Skeletal muscle satellite cell (primary cell): ENCODE results near the gene CHCHD6.

Experiments used
- H3K27me3 ChIP-seq: 2 replicates; pipeline ENCODE4 v1.7.0; 2013; ENCODE audit warnings: low read length; ENCODE audit not compliant: control insufficient read depth, insufficient read depth
- H3K36me3 ChIP-seq: 2 replicates; pipeline ENCODE4 v1.7.0; 2013; ENCODE audit warnings: mild to moderate bottlenecking, control low read depth, low read length; ENCODE audit not compliant: insufficient read depth
- H3K4me1 ChIP-seq: 2 replicates; pipeline ENCODE4 v1.7.0; 2013; ENCODE audit warnings: low read length; ENCODE audit not compliant: control insufficient read depth, insufficient read depth
- H3K4me2 ChIP-seq: 2 replicates; pipeline ENCODE4 v1.7.0; 2013; ENCODE audit warnings: mild to moderate bottlenecking, low read length
- H3K4me3 ChIP-seq: 2 replicates; pipeline ENCODE4 v1.7.0; 2013; ENCODE audit warnings: low read length
- H3K9ac ChIP-seq: 2 replicates; pipeline ENCODE4 v1.7.0; 2013; ENCODE audit warnings: mild to moderate bottlenecking, low read depth, low read length, moderate library complexity
- H3K9me3 ChIP-seq: replicated peaks from 2 replicates; pipeline ENCODE4 v1.7.0; 2013; ENCODE audit warnings: mild to moderate bottlenecking, control low read depth, low read length

The CHCHD6 gene

DNA sequence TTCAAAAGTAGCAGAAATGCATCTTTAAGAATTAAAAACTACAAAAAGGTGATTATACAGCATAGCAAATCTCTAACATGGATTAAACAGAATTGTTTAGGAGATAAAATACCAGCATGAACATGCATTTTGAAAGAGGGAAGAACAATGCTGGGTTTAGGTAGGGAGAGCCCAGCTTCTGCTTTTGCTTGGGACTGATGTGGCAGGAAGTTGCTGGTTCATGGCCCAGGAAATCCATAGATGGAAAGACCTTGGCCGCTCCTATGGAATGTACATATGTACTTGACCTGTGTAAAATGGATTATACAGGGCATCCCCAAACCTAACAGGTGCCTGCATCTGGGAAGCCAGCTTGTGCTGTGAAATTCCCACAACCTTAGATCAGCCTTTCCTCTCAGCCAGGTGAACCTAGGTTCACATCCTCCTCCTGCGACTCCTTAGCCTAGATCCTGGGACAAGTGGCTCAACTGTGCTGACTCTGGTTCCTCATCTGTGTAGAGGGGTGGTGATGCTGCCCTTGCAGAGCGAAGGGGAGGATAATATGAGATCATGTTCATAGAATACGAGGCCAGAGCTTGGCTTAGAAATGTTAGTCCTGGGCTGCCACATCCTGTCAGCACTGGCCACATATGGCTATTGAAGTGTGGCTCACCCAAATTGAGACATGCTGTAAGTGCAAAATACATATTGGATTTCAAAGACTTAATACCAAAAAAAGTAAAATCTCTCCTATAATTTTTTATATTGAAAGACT is 231.9 kb downstream of the CHCHD6 start:
- no peaks in the 10 kb centered on the region for H3K36me3 ChIP-seq
- no peaks in the 10 kb centered on the region for H3K27me3 ChIP-seq
- no peak overlapping the region for H3K9ac ChIP-seq
- no peak overlapping the region for H3K4me3 ChIP-seq
- H3K4me2 ChIP-seq, result no peak overlapping the region
- peaks cover 21% of the 10 kb centered on the region for H3K4me1 ChIP-seq
- no peaks in the 10 kb centered on the region for H3K9me3 ChIP-seq

DNA sequence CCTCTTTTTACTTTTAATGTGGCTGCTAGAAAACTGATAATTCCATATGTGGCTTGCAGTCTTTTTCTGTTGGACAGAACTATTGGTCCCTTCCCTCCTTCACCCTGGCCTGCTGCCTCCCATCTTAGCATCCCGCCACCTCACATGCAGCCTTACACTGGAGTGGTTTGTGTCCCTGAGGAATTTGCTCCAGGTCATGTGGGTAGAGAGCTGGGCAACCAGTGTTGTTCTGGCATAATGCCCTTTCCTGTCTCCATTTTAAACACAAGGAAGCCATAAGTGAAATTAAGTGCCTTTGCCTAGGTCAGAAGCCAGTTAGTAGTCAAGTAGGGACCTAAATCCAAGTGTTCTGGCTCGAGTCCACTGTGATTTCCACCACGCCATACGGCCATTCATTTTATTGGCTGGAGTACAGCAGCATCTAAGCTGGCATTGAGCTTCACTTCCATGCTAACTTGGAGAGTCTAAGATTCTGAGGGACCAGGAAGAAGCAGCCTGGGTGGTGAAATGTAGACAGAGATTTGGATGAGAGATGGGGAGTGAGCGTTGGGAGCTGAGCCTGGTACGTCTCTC is 232.9 kb downstream of the CHCHD6 start:
- Histone ChIP-seq H3K4me1 (peaks cover 19% of the 10 kb centered on the region), H3K4me2 (no peak overlapping the region), H3K9me3 (no peaks in the 10 kb centered on the region), H3K27me3 (no peaks in the 10 kb centered on the region), H3K9ac (no peak overlapping the region), H3K36me3 (no peaks in the 10 kb centered on the region), H3K4me3 (no peak overlapping the region)

DNA sequence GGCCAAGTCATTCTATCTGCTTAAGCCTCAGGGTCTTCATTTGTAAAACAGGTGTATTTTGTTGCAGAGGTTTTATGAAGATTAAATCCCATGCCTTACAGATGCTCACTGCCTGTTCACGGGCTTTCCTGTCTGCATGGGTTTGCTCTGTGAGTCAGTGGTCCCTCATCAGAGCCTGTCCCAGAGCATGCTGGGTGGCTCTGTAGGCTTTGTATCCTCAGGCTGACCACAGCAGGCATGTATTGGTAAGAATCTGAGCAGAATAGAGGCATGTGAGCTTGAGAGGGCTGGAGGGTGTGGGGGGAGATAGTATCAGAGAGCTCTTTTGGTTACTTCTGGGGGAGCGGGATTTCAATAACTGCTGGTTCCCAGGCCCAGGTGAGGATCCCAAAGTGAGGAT is 233.5 kb downstream of the CHCHD6 start:
- H3K9ac ChIP-seq, result no peak overlapping the region
- H3K4me1 ChIP-seq, result peaks cover 13% of the 10 kb centered on the region
- H3K36me3 ChIP-seq, result no peaks in the 10 kb centered on the region
- no peaks in the 10 kb centered on the region for H3K27me3 ChIP-seq
- H3K4me2 ChIP-seq, result no peak overlapping the region
- no peaks in the 10 kb centered on the region for H3K9me3 ChIP-seq
- no peak overlapping the region for H3K4me3 ChIP-seq

DNA sequence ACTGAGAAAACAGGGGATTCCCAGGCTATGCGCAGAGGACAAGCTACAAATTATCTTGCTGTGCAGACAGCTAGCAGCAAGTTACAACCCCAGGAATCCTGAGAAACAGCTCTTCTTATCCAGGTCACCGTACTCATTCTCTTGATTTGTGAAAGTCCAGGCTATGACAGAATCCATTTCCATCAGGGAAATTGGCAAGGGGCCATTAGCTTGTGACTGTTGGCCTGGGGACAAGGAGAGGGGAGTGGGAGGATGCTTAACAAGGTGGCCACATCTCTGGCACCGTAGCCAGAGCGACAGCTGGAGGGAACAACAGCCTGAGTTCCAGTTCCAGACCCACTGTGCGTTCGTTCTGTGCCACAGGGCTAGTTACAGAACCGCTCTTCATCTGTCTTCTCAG is 233.9 kb downstream of the CHCHD6 start:
- H3K4me3 ChIP-seq, result no peak overlapping the region
- peaks cover 11% of the 10 kb centered on the region for H3K4me1 ChIP-seq
- no peaks in the 10 kb centered on the region for H3K27me3 ChIP-seq
- no peak overlapping the region for H3K4me2 ChIP-seq
- H3K9ac ChIP-seq, result no peak overlapping the region
- H3K36me3 ChIP-seq, result no peaks in the 10 kb centered on the region
- H3K9me3 ChIP-seq, result no peaks in the 10 kb centered on the region

DNA sequence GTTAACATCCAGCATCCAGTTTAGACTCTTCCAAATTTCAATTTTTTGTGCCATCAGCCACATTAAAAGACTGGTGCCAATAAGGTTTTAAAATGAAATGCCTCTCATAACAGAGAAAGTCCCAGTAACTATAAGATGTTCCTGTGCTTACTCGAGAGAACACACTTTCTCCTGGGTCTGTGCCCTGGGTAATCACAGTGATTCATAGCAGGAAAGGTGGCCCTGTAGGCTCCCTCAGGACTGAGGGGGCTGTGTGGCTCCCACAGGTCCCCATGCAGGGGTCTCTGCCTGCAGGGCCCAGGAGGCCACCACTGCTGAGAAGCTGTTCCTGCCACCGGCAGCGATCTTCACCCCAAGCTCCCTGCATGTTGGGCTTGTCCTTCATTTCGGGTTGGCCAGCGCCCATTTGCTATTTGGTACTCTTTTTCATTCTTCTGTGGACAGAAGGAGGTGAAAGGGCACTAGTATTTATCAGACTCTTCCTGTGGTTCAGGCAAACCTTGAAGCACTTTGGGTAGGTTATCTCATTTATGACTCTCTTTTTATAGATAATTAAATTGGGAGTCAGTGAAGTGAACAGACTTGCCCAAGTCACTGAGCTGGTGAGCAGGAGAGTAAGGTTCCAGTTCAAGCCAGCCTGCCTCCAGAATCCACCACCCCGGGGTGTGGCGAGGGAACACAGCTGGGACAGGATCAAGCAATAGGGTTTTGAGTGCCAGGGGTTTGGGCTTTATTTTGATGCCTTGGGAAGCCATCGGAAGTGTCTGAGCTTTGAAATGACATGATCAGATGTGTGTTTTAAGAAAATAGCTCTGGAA is 234.7 kb downstream of the CHCHD6 start:
- Histone ChIP-seq H3K4me3 (no peak overlapping the region), H3K4me2 (no peak overlapping the region), H3K27me3 (no peaks in the 10 kb centered on the region), H3K9ac (no peak overlapping the region), H3K36me3 (no peaks in the 10 kb centered on the region), H3K4me1 (peaks cover 11% of the 10 kb centered on the region), H3K9me3 (no peaks in the 10 kb centered on the region)

DNA sequence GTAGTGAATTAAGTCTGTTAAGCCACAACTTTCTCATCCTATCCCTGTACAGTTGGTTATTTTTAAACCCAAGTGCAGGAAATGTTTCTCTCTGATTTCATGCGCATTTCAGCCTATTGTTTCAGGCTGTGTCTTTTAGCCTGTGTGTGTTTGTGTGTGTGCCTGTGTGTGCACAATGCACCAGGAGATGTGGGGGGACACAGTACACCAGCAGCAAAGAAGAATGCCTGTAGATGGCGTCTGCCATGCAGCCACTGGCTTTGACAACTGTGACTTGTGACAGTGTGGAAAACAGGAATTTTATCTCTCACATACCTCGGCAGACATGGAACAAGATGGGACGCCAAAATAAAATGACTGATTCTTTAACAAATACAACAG is 235.3 kb downstream of the CHCHD6 start:
- Histone ChIP-seq H3K9me3 (no peaks in the 10 kb centered on the region), H3K27me3 (no peaks in the 10 kb centered on the region), H3K36me3 (no peaks in the 10 kb centered on the region), H3K4me3 (no peak overlapping the region), H3K9ac (no peak overlapping the region), H3K4me2 (no peak overlapping the region), H3K4me1 (peaks cover 11% of the 10 kb centered on the region)

DNA sequence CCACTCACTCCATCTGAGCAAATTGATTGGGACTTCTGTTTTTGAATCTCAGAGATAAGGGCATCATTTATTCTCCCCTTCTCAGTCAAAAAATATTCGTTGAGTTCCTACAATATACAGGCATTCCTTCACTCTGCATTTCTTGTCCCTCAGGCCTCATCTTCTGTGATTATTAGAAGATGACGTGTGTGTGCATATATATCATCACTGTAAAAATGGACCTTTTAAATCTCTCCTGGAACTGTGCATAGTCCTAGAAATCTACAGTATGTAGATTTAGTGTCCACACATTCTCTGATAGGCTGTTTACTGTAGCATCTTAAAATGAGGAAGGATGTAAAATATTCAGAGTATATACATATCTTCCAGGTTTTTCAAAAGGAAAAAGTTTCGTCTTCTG is 235.7 kb downstream of the CHCHD6 start:
- Histone ChIP-seq H3K27me3 (no peaks in the 10 kb centered on the region), H3K4me3 (no peak overlapping the region), H3K9me3 (no peaks in the 10 kb centered on the region)

DNA sequence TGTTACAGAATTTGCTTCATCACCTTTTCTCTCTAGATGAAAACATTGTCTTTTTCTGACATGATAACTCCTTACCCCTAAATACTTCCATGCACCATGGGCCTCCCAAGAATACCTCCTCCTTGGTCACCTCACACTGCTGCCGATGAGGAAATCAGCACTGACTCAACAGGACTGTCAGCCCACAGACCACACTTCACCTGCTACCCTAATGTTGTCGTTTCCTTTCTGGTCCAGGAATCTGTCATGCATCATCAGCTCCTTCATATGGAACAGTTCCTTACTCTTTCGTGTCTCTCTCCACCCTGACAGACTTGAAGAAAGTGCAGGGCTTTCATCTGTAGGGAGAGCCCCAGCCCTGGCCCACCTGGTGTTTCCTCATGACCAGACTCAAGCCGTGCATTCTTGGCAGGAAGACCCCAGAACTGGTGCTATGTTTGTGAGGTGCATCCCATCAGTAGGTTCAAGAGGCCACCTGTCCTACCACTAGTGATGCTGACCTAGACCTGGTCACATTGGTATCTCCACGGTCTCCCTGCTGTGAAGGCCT is 237.8 kb downstream of the CHCHD6 start:
- H3K27me3 ChIP-seq, result no peaks in the 10 kb centered on the region
- no peak overlapping the region for H3K4me2 ChIP-seq
- H3K4me3 ChIP-seq, result no peak overlapping the region
- H3K9ac ChIP-seq, result no peak overlapping the region
- H3K36me3 ChIP-seq, result no peaks in the 10 kb centered on the region
- H3K4me1 ChIP-seq, result peaks cover 11% of the 10 kb centered on the region
- H3K9me3 ChIP-seq, result no peaks in the 10 kb centered on the region

More for the DNA sequence above, 235.7 kb downstream of the CHCHD6 start:
- Histone ChIP-seq H3K9ac (no peak overlapping the region), H3K4me2 (no peak overlapping the region), H3K36me3 (no peaks in the 10 kb centered on the region), H3K4me1 (peaks cover 11% of the 10 kb centered on the region)

DNA sequence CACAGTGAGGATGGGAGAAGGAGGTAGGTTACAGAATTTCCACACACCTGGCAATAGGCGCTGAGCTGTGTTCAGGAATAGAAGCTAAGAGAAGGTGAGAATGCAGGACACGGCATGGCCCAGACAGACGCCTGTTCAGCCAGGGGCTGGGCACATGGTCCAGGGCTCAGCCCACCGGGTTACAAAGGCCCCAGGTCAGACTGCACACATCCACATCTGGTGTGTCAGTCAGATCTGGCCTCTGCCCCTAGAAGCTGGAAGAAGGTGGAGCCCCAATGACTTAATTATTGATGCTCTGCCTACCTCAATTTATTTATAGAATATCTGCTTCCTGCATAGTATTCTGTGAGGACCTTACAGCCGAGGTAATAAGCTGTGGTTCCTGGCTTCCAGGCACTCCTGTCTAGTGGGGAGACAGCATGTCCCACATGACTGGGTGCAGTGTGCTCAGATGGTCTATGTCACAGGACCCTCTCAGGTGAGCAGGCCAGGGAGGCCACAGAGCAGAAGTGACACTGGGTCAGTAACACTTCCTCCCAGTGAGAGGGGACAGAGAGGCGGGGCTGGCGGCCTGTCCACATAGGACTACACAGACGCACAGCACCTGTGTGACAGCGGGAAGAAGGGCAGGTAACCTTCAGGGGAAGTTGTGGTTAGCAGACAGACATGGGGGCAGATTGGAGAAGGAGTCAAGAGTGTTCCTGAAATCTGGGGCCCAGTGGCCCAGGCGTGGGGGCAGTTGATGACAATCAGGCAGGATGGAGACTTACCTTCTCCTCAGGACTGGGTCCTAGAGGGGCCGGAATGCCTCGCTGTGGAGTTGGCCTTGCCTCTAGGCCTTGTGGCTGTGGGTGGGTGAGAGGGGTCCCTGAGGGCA is 240.3 kb downstream of the CHCHD6 start:
- Histone ChIP-seq H3K4me1 (no peaks in the 10 kb centered on the region), H3K27me3 (no peaks in the 10 kb centered on the region), H3K9me3 (no peaks in the 10 kb centered on the region), H3K4me2 (no peak overlapping the region), H3K4me3 (no peak overlapping the region), H3K36me3 (no peaks in the 10 kb centered on the region), H3K9ac (no peak overlapping the region)

DNA sequence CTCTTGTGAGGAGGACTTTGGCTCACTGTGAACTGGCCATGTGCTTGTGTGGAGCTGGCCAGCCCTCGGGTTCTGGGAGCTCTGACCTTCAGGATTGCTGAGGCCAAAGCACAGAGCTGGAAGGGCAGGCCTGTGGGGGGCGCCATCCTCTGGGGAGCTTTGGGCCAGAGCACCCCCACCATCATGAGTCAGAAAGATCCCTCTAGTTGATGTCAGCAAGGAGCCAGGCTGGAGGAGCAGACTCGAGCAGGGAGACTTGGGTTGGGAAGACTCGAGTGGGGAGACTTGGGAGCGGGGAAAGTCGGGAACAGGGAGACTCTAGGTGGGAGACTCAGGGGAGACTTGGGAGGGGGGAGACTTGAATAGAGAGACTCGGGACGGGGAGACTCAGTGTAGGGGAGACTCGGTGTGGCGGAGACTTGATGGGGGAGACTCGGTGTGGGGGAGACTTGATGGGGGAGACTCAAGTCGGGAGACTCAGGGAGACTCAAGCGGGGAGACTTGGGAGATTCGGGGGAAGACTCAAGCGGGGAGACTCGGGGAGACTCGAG is 241.2 kb downstream of the CHCHD6 start:
- Histone ChIP-seq H3K4me2 (no peak overlapping the region), H3K27me3 (no peaks in the 10 kb centered on the region), H3K36me3 (no peaks in the 10 kb centered on the region), H3K9ac (no peak overlapping the region), H3K4me3 (no peak overlapping the region), H3K9me3 (no peaks in the 10 kb centered on the region), H3K4me1 (no peaks in the 10 kb centered on the region)
